Loucy (cell line): ENCODE results near the gene ZNF655.

Experiments
- H2AFZ ChIP-seq: fragments of 200-600 bp; sonication (generic); 2 replicates; pipeline ENCODE4 v1.6.0; 2016; ENCODE audit warnings: antibody characterized with exemption, mild to moderate bottlenecking, low read length, moderate library complexity
- H3F3A ChIP-seq: fragments of 200-600 bp; 2 replicates; pipeline ENCODE4 v1.6.0; 2016; ENCODE audit warnings: antibody characterized with exemption, low read depth, mild to moderate bottlenecking
- H3K27me3 ChIP-seq: fragments of 200-600 bp; sonication (generic); 2 replicates; pipeline ENCODE4 v1.6.1; 2014; ENCODE audit warnings: low read length, mild to moderate bottlenecking; ENCODE audit not compliant: insufficient read depth, poor library complexity, severe bottlenecking
- H3K36me3 ChIP-seq: fragments of 200-600 bp; sonication (generic); 2 replicates; pipeline ENCODE4 v1.6.1; 2016; ENCODE audit warnings: low read length; ENCODE audit not compliant: insufficient read depth
- H3K4me1 ChIP-seq: fragments of 200-600 bp; sonication (generic); 2 replicates; pipeline ENCODE4 v1.5.1; 2014; ENCODE audit warnings: low read length, mild to moderate bottlenecking; ENCODE audit not compliant: insufficient read depth, poor library complexity, severe bottlenecking
- H3K4me2 ChIP-seq: fragments of 200-600 bp; sonication (generic); 2 replicates; pipeline ENCODE4 v1.6.0; 2014; ENCODE audit warnings: antibody characterized with exemption, low read length, low read depth, mild to moderate bottlenecking; ENCODE audit not compliant: poor library complexity, severe bottlenecking
- H3K4me3 ChIP-seq: fragments of 200-600 bp; sonication (generic); 2 replicates; pipeline ENCODE4 v1.5.1; 2014; ENCODE audit warnings: low read length, mild to moderate bottlenecking, mixed read lengths; ENCODE audit not compliant: poor library complexity, severe bottlenecking
- H3K79me2 ChIP-seq: fragments of 200-600 bp; sonication (generic); 2 replicates; pipeline ENCODE4 v1.6.1; 2014; ENCODE audit warnings: low read length; ENCODE audit not compliant: insufficient read depth
- H3K9ac ChIP-seq: fragments of 200-600 bp; sonication (generic); 2 replicates; pipeline ENCODE4 v1.6.0; 2014; ENCODE audit warnings: mild to moderate bottlenecking, low read depth, low read length, moderate library complexity; ENCODE audit not compliant: poor library complexity, severe bottlenecking
- H3K9me2 ChIP-seq: fragments of 200-600 bp; sonication (generic); replicated peaks from 2 replicates; pipeline ENCODE4 v1.6.1; 2016; ENCODE audit warnings: low read depth, low read length, mixed read lengths
- H3K9me3 ChIP-seq: fragments of 200-600 bp; sonication (generic); 2 replicates; pipeline ENCODE4 v1.6.1; 2014; ENCODE audit warnings: mild to moderate bottlenecking, antibody characterized with exemption, low read length, low read depth; ENCODE audit not compliant: insufficient read depth
- H4K20me1 ChIP-seq: fragments of 200-600 bp; sonication (generic); 2 replicates; pipeline ENCODE4 v1.6.0; 2014; ENCODE audit warnings: antibody characterized with exemption, low read length, mild to moderate bottlenecking; ENCODE audit not compliant: insufficient read depth, poor library complexity, severe bottlenecking
- CTCF ChIP-seq: fragments of 200-600 bp; sonication (generic); conservative IDR thresholded peaks from 2 replicates; pipeline ENCODE4 v1.5.1; 2014; ENCODE audit warnings: mild to moderate bottlenecking, antibody characterized with exemption, low read length
- EZH2phosphoT487 ChIP-seq: fragments of 200-600 bp; IDR thresholded peaks from 2 replicates; pipeline ENCODE4 v1.6.1; 2018; ENCODE audit warnings: antibody characterized with exemption, mild to moderate bottlenecking, moderate library complexity, borderline replicate concordance

ZNF655 gene

DNA sequence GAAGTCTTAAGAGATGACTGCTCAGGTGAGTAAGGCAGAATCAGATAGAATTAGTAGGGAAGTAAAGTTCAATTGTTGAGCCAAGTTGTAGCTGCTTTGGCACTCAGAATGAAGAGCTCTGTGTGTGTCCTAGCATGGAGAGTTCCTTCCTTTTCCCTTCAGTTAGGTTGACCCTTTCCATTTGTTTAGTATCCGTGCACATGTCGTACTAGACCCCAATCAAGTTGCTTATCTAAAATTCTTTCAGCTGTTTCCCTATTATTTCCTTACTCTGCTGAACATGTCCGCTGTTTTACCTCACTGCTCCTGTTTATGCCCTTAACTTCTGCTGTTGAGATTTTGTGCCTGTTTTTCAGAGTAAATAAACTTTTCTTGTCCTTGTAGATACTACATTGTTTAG, 13.3 kb downstream of the ZNF655 start:
- no peak overlapping the region for H2AFZ ChIP-seq
- no peaks in the 10 kb centered on the region for H3F3A ChIP-seq
- no peaks in the 10 kb centered on the region for H3K9me3 ChIP-seq
- H3K27me3 ChIP-seq: no peaks in the 10 kb centered on the region
- no peak overlapping the region for H3K9ac ChIP-seq
- TF ChIP-seq EZH2phosphoT487: no peak
- no peak for TF ChIP-seq CTCF
- H3K4me2 ChIP-seq: no peak overlapping the region
- H3K9me2 ChIP-seq: no peaks in the 10 kb centered on the region
- no peaks in the 10 kb centered on the region for H4K20me1 ChIP-seq
- no peak overlapping the region for H3K4me3 ChIP-seq
- no peaks in the 10 kb centered on the region for H3K4me1 ChIP-seq
- H3K36me3 ChIP-seq: peaks cover 23% of the 10 kb centered on the region; the same call in 1 of the 2 replicates
- H3K79me2 ChIP-seq: no peaks in the 10 kb centered on the region; the same call in 1 of the 2 replicates

- H3K36me3 ChIP-seq: peaks cover 23% of the 10 kb centered on the region; the same call in 1 of the 2 replicates
- no peak overlapping the region for H3K9ac ChIP-seq
- TF ChIP-seq EZH2phosphoT487: no peak
- no peak for TF ChIP-seq CTCF
Observed at GRCh38 chr7:99573257-99573656, 14.8 kb downstream of the ZNF655 start.

GRCh38 chr7:99576251-99576650, 17.8 kb downstream of the ZNF655 start:
- H3K4me1 ChIP-seq: no peaks in the 10 kb centered on the region
- no peak for TF ChIP-seq EZH2phosphoT487
- no peak for TF ChIP-seq CTCF
- no peak overlapping the region for H3K4me3 ChIP-seq
- no peaks in the 10 kb centered on the region for H3K9me2 ChIP-seq
- H3K9ac ChIP-seq: no peak overlapping the region
- H4K20me1 ChIP-seq: no peaks in the 10 kb centered on the region
- H2AFZ ChIP-seq: no peak overlapping the region
- H3K79me2 ChIP-seq: no peaks in the 10 kb centered on the region
- H3K36me3 ChIP-seq: peaks cover 21% of the 10 kb centered on the region; the same call in 1 of the 2 replicates
- H3K4me2 ChIP-seq: no peak overlapping the region
- H3F3A ChIP-seq: no peaks in the 10 kb centered on the region
- H3K9me3 ChIP-seq: no peaks in the 10 kb centered on the region
- H3K27me3 ChIP-seq: no peaks in the 10 kb centered on the region

More at GRCh38 chr7:99573257-99573656, 14.8 kb downstream of the ZNF655 start:
- Histone ChIP-seq H4K20me1 (no peaks in the 10 kb centered on the region), H3K9me3 (no peaks in the 10 kb centered on the region), H3K79me2 (no peaks in the 10 kb centered on the region; the same call in 1 of the 2 replicates), H3K4me1 (no peaks in the 10 kb centered on the region), H3K9me2 (no peaks in the 10 kb centered on the region), H3F3A (no peaks in the 10 kb centered on the region), H3K27me3 (no peaks in the 10 kb centered on the region), H2AFZ (no peak overlapping the region), H3K4me2 (no peak overlapping the region), H3K4me3 (no peak overlapping the region)
